LNCaP clone FGC (cell line): ENCODE results near the gene RAP2C.

Experiments used
- DNase-seq: peaks from one replicate; pipeline ENCODE4 v3.0.0-alpha.2; 2011; ENCODE audit warnings: low read depth
- H3K4me3 ChIP-seq: 2 replicates; pipeline ENCODE4 v1.5.1; 2011; ENCODE audit warnings: mild to moderate bottlenecking, low read depth, low read length, control low read depth
- CTCF ChIP-seq: IDR thresholded peaks from 2 replicates; pipeline ENCODE4 v1.5.1; 2012; ENCODE audit warnings: mild to moderate bottlenecking; ENCODE audit not compliant: control insufficient read depth, insufficient read depth; ENCODE audit errors: extremely low read depth

Gene RAP2C

GRCh38 chrX:132204629-132205028 lies 14.6 kb downstream of the RAP2C start:
- H3K4me3 ChIP-seq, result no peak overlapping the region
- TF ChIP-seq CTCF, result no peak
- DNase-seq, result no peak

GRCh38 chrX:132200976-132201375 lies 18.3 kb downstream of the RAP2C start:
- DNase-seq, result no peak
- H3K4me3 ChIP-seq, result no peak overlapping the region
- TF ChIP-seq CTCF, result no peak

GRCh38 chrX:132199941-132200340 lies 19.3 kb downstream of the RAP2C start:
- DNase-seq, result no peak
- no peak for TF ChIP-seq CTCF
- H3K4me3 ChIP-seq, result no peak overlapping the region

- no peak for DNase-seq
- TF ChIP-seq CTCF, result no peak
These were observed 25.2 kb downstream of the RAP2C start for GRCh38 chrX:132193872-132194574.

GRCh38 chrX:132191938-132192337 lies 27.3 kb downstream of the RAP2C start:
- H3K4me3 ChIP-seq, result no peak overlapping the region
- DNase-seq, result no peak
- TF ChIP-seq CTCF, result no peak

More at GRCh38 chrX:132193872-132194574, 25.2 kb downstream of the RAP2C start:
- H3K4me3 ChIP-seq, result no peak overlapping the region

- H3K4me3 ChIP-seq, result no peak overlapping the region
- no peak for DNase-seq
- no peak for TF ChIP-seq CTCF
These were observed 31.1 kb downstream of the RAP2C start for GRCh38 chrX:132188175-132188574.

- H3K4me3 ChIP-seq, result no peak overlapping the region
- no peak for DNase-seq
- TF ChIP-seq CTCF, result no peak
These were observed 31.8 kb downstream of the RAP2C start for GRCh38 chrX:132187451-132187850.
